Measurements from ENCODE around the gene CFAP20DC. TPM values are rescaled to one million over a fixed set of nuclear protein-coding genes. Genes with fewer than 3 reads are reported as not detected.
"Not testable (repeated sequence)": the region's sequence is repeated elsewhere in the genome, so short reads cannot be mapped to it uniquely, and the experiment has no call there.

Gene CFAP20DC
- total RNA-seq, 2 experiments from 2014 or later: 1.4 to 1.8 TPM

DNA sequence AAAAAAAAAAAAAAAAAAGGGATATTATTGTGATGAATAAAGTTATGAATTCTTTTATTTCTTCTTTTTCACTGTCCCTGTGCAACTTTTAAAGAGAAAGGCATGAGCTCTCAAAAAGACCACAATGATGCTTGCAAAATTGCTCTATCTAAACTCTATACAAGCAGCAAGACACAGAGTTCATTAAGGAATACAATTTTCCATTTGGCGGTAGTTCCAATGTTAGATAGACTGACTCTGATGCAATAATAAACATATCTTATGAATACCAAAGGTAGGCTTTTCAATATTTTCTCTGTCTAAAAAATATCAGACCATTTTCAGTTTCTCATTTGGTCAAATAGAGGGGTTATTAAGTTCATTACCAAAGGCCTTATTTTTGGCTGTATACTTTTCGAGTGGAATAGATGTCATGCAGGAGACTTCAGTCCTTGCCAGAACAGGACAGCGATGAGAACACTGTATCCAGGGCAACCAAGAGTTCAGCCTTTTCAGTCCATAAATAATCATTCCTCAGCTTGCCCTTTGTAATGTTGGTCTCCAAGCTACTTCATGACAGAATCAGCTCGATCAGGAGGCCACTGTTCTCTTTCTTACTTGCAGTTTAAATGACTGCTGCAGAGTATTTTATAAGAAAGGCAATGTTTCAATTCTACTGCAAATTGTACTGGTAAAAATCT is 220.4 kb downstream of the CFAP20DC start:
- Mint-ChIP-seq H3K9me3 (no peaks in the 10 kb centered on the region), H3K4me3 (no peak overlapping the region), H3K27me3 (peaks cover 3% of the 10 kb centered on the region), H3K4me1 (no peaks in the 10 kb centered on the region), H3K36me3 (no peaks in the 10 kb centered on the region), H3K27ac (no peak overlapping the region)
- POLR2A ChIA-PET: no interaction called here
- no peak for ATAC-seq (ENCODE audit: low read depth)
- no peak for DNase-seq

DNA sequence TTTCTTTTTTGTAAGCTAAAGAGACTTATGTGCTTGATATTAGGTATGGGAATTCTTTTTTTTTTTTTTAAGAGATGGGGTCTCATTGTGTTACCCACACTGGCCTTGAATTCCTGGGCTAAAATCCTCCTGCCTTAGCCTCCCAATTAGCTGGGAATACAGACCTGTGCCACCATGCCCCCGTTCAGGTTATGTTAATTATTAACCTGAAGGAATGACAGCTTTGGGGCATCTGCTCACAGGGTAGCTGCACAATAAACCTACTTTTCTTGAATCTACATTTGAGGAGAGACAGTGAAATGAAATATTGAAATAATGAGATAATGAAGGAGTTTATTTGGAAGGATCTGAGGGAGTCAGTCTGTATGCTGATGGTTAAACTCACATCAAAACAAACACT is 225.0 kb downstream of the CFAP20DC start:
- Mint-ChIP-seq H3K27me3 (peaks cover 7% of the 10 kb centered on the region), H3K4me1 (no peaks in the 10 kb centered on the region), H3K27ac (no peak overlapping the region), H3K36me3 (no peaks in the 10 kb centered on the region), H3K9me3 (no peaks in the 10 kb centered on the region), H3K4me3 (no peak overlapping the region)
- ATAC-seq (ENCODE audit: low read depth): no peak
- POLR2A ChIA-PET: no interaction called here
- no peak for DNase-seq

GRCh38 chr3:58824285-58824684 is 225.5 kb downstream of the CFAP20DC start:
- H3K27ac Mint-ChIP-seq: no peak overlapping the region
- H3K4me3 Mint-ChIP-seq: no peak overlapping the region
- no peaks in the 10 kb centered on the region for H3K4me1 Mint-ChIP-seq
- ATAC-seq (ENCODE audit: low read depth): no peak
- H3K27me3 Mint-ChIP-seq: peaks cover 7% of the 10 kb centered on the region
- no peak for DNase-seq
- no peaks in the 10 kb centered on the region for H3K36me3 Mint-ChIP-seq
- POLR2A ChIA-PET: no interaction called here
- no peaks in the 10 kb centered on the region for H3K9me3 Mint-ChIP-seq

DNA sequence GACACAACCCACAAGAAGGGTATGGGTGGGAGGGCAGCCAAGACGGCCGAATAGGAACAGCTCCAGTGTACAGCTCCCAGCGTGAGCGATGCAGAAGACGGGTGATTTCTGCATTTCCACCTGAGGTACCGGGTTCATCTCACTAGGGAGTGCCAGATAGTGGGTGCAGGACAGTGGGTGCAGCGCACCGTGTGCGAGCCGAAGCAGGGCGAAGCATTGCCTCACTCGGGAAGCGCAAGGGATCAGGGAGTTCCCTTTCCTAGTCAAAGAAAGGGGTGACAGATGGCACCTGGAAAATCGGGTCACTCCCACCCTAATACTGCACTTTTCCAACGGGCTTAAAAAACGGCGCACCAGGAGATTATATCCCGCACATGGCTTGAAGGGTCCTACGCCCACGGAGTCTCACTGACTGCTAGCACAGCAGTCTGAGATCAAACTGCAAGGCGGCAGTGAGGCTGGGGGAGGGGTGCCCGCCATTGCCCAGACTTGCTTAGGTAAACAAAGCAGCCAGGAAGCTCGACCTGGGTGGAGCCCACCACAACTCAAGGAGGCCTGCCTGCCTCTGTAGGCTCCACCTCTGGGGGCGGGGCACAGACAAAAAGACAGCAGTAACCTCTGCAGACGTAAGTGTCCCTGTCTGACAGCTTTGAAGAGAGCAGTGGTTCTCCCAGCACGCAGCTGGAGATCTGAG is 243.1 kb downstream of the CFAP20DC start:
- not testable (repeated sequence) for H3K36me3 Mint-ChIP-seq

DNA sequence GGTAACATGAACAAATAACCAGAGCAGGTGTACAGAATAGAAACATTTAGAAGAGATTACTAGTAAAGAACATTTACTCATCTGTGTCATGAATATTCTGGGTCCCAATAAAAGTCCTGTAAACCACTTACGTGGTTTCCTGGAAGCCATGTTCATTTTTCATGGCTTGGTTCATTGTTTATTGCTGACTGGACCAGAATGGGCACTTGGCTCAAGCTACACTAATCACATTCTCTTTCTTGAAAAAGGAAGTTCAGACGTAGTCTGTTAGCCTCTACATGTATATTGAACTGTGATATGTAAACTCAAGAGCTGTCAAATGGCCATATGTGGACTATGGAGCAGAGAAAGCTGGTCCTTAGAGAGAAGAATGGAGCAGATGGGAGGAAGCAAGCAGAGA is 244.9 kb downstream of the CFAP20DC start:
- Mint-ChIP-seq H3K27me3 (no peaks in the 10 kb centered on the region), H3K4me1 (peaks cover 2% of the 10 kb centered on the region), H3K4me3 (no peak overlapping the region), H3K27ac (no peak overlapping the region), H3K9me3 (no peaks in the 10 kb centered on the region), H3K36me3 (no peaks in the 10 kb centered on the region)
- ATAC-seq (ENCODE audit: low read depth) (no peak), DNase-seq (no peak)
- POLR2A ChIA-PET: no interaction called here

More for the DNA sequence above, 243.1 kb downstream of the CFAP20DC start:
- POLR2A ChIA-PET; H3K4me1 Mint-ChIP-seq; H3K27me3 Mint-ChIP-seq; H3K9me3 Mint-ChIP-seq; DNase-seq; ATAC-seq (ENCODE audit: low read depth); H3K4me3 Mint-ChIP-seq; H3K27ac Mint-ChIP-seq: not testable (repeated sequence)

DNA sequence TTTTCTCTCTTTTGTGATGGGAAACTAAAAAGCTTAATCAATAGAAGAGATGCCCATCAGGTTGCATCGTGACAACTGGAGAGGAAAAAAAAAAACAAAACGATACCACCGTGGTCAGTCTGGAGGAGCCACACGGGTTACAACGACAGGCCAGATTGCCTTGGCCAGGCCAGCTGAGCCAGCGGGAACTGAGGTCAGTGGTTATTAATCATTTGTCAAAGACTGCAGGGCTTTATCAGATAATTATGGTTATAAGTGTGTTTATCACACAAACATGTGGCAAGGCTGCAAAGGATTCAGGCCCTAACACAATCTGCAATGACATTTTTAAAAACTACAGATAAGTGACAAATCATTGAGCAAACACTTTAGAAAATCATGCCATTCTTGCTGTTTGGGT is 248.3 kb downstream of the CFAP20DC start:
- no peak overlapping the region for H3K4me3 Mint-ChIP-seq
- POLR2A ChIA-PET: no interaction called here
- ATAC-seq (ENCODE audit: low read depth): no peak
- H3K27me3 Mint-ChIP-seq: peaks cover 3% of the 10 kb centered on the region
- peaks cover 2% of the 10 kb centered on the region for H3K4me1 Mint-ChIP-seq
- DNase-seq: no peak
- no peaks in the 10 kb centered on the region for H3K36me3 Mint-ChIP-seq
- H3K27ac Mint-ChIP-seq: no peak overlapping the region
- H3K9me3 Mint-ChIP-seq: no peaks in the 10 kb centered on the region

DNA sequence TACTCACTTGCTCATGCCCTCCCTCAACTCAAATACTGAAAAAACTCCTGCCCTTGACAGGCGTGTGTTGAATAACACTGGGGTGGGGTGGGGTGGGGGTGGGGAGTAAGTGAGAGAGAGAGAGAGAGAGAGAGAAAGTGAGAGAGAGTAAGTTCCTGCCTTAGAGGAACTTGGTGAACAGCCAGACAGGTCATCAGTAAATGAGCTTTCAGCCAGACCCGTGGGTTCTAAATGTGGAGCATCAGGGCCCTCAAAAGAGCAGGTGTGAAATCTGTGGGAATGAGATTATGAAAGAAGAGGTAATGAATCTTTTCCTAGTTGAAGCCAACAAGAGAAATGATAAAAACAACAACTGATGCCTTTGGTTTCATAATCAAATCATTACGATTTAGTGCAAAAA is 248.9 kb downstream of the CFAP20DC start:
- no peak overlapping the region for H3K4me3 Mint-ChIP-seq

DNA sequence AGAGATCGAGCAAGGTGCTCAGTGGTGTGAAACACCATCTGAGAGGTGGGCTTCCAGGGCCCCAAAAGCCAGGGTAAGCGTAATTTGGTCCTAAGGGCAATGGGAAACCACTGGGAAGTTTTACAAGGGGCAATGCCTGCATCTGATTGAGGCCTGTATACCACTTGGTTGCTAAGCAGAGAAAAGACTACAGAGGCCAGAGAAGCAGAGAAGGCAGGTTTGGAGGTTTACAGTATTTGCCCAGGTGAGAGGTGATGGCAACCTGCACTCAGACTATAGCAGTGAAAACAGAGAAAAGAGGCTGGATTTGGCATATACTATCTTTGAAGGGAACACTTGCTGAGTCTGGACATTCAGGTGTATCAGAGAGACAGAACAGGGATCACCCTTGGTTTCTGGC is 249.8 kb downstream of the CFAP20DC start:
- peaks cover 2% of the 10 kb centered on the region for H3K4me1 Mint-ChIP-seq
- H3K9me3 Mint-ChIP-seq: no peaks in the 10 kb centered on the region
- POLR2A ChIA-PET: no interaction called here

More for the DNA sequence above, 248.9 kb downstream of the CFAP20DC start:
- H3K4me1 Mint-ChIP-seq: peaks cover 2% of the 10 kb centered on the region
- no peaks in the 10 kb centered on the region for H3K36me3 Mint-ChIP-seq
- no peaks in the 10 kb centered on the region for H3K9me3 Mint-ChIP-seq
- no peak for DNase-seq
- peaks cover 3% of the 10 kb centered on the region for H3K27me3 Mint-ChIP-seq
- ATAC-seq (ENCODE audit: low read depth): no peak
- POLR2A ChIA-PET: no interaction called here
- H3K27ac Mint-ChIP-seq: no peak overlapping the region

DNA sequence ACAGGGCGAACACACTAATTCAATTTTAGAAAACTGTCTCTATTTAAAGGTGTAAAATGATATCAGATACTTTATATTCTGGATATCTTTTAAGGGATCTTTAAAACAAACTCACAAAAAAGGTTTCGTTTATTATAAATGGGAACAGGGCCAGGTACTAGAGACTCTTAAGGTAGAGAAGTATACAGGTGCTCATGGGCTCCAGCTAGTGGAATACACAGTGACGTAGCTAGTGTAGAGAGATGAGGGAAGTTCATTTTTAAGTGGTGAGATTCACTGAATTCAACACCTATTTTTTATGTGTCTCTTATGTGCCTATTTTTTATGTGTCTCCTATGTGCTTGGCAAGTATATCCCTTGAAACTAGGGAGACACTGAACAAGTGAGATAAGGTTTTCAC is 250.6 kb downstream of the CFAP20DC start:
- Mint-ChIP-seq H3K4me3 (no peak overlapping the region), H3K27me3 (peaks cover 3% of the 10 kb centered on the region), H3K4me1 (peaks cover 2% of the 10 kb centered on the region), H3K36me3 (no peaks in the 10 kb centered on the region), H3K27ac (no peak overlapping the region), H3K9me3 (no peaks in the 10 kb centered on the region)
- ATAC-seq (ENCODE audit: low read depth): no peak
- DNase-seq: no peak
- POLR2A ChIA-PET: no interaction called here

More for the DNA sequence above, 249.8 kb downstream of the CFAP20DC start:
- DNase-seq: no peak
- Mint-ChIP-seq H3K27me3 (peaks cover 3% of the 10 kb centered on the region), H3K4me3 (no peak overlapping the region), H3K36me3 (no peaks in the 10 kb centered on the region), H3K27ac (no peak overlapping the region)
- no peak for ATAC-seq (ENCODE audit: low read depth)

DNA sequence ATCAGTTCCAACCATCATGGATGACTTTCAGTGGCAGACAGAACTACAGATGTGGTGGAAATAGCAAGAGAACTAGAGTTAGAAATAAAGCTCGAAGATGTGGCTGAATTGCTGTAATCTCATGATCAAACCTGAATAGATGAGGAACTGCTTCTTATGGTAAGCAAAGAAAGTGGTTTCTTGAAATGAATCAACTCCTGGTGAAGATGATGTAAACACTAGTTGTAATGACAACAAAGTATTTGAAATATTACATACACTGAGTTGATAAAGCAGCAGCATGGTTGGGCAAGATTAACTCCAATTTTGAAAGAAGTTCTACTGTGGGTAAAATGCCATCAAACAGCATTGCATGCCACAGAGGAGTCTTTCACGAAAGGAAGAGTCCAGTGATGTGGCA is 251.5 kb downstream of the CFAP20DC start:
- peaks cover 3% of the 10 kb centered on the region for H3K27me3 Mint-ChIP-seq
- ATAC-seq (ENCODE audit: low read depth) (no peak), DNase-seq (no peak)
- H3K27ac Mint-ChIP-seq: no peak overlapping the region
- no peaks in the 10 kb centered on the region for H3K36me3 Mint-ChIP-seq
- no peaks in the 10 kb centered on the region for H3K9me3 Mint-ChIP-seq
- H3K4me3 Mint-ChIP-seq: no peak overlapping the region
- H3K4me1 Mint-ChIP-seq: peaks cover 2% of the 10 kb centered on the region
- POLR2A ChIA-PET: no interaction called here

DNA sequence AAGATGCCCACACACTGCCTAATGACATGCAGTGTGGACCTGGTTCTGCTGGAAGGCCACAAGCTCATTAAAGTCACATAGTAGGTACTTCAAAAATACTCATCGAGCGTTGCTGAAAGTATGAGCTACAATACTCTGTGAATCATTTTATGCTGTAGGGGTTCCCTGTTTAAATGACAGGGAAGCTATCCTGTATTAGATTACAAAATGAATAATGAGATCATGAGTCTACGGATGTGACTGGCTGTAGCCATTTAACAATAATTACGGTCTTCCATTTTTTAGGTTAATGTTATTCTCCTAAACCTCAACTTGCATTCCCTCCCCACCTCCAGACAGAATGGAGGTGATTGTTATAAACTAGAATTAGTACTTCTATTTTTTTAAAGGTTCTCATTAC is 255.1 kb downstream of the CFAP20DC start:
- Mint-ChIP-seq H3K9me3 (no peaks in the 10 kb centered on the region), H3K27ac (no peak overlapping the region), H3K4me1 (no peaks in the 10 kb centered on the region), H3K4me3 (no peak overlapping the region), H3K27me3 (peaks cover 5% of the 10 kb centered on the region), H3K36me3 (no peaks in the 10 kb centered on the region)
- no peak for DNase-seq
- no peak for ATAC-seq (ENCODE audit: low read depth)
- POLR2A ChIA-PET: no interaction called here

DNA sequence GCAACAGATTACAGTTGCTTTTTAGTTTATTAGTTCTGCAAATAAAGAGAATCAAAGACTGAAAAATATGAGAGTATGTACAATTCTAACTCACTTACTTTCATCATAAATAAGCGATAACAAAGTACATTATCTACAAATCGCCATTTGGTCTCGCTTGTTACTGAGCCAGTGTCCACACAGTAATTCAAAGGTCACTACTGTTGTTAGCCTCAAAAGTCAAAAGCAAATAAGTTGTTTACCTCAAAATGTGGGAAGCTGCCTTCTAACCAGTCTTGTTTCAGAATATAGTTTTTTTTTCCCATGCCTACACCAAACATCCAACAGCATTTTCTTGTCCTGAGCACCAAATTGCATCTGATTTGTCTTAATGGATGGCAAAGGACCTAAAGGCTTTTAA is 255.9 kb downstream of the CFAP20DC start:
- POLR2A ChIA-PET: no interaction called here
- Mint-ChIP-seq H3K36me3 (no peaks in the 10 kb centered on the region), H3K4me3 (no peak overlapping the region), H3K9me3 (no peaks in the 10 kb centered on the region), H3K4me1 (no peaks in the 10 kb centered on the region), H3K27ac (no peak overlapping the region), H3K27me3 (peaks cover 2% of the 10 kb centered on the region)
- no peak for DNase-seq
- no peak for ATAC-seq (ENCODE audit: low read depth)

DNA sequence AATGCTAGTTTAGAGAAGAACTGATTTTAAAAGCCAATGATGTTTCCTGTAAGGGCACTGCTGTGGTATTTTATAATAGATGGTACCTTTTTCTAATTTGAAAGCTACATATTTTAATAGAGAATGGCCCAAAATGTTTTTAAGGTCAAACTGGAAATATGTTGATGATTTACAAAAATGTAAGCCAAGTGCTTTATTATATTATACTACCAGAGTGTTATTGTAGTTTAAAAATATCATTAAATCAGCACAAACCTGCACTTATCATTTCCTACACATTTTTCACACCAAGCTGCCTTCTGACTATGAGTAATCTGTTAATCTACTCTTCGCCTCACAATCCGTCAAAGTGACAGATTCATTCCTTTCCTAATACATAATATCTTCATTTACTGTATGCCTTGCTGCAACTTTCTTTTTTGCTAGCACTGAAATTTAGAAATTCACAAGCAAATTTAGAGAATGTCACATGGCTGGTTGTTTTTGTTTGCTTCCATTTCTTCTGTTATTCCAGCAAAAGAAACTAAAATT is 256.8 kb downstream of the CFAP20DC start:
- ATAC-seq (ENCODE audit: low read depth): no peak
- H3K4me1 Mint-ChIP-seq: no peaks in the 10 kb centered on the region
- peaks cover 2% of the 10 kb centered on the region for H3K27me3 Mint-ChIP-seq
- no peak for DNase-seq
- no peak overlapping the region for H3K27ac Mint-ChIP-seq
- H3K36me3 Mint-ChIP-seq: no peaks in the 10 kb centered on the region
- POLR2A ChIA-PET: no interaction called here
- H3K9me3 Mint-ChIP-seq: no peaks in the 10 kb centered on the region
- no peak overlapping the region for H3K4me3 Mint-ChIP-seq

GRCh38 chr3:58789385-58789784 is 260.4 kb downstream of the CFAP20DC start:
- no peaks in the 10 kb centered on the region for H3K4me1 Mint-ChIP-seq
- no peaks in the 10 kb centered on the region for H3K9me3 Mint-ChIP-seq
- no peak for DNase-seq
- ATAC-seq (ENCODE audit: low read depth): no peak
- peaks cover 6% of the 10 kb centered on the region for H3K27me3 Mint-ChIP-seq
- no peak overlapping the region for H3K4me3 Mint-ChIP-seq
- no peak overlapping the region for H3K27ac Mint-ChIP-seq
- POLR2A ChIA-PET: no interaction called here
- H3K36me3 Mint-ChIP-seq: no peaks in the 10 kb centered on the region
